Type B pancreatic cell (in vitro differentiated cells): ENCODE measurements around the gene CDKL4. TPM values are rescaled to one million over a fixed set of nuclear protein-coding genes. Genes with fewer than 3 reads are reported as not detected.
A peak's percentile ranks its signal among the peaks of the same experiment; 100 is the strongest.

ENCODE experiments used
- DNase-seq: peaks from one replicate; pipeline ENCODE4 v3.0.0; 2021; ENCODE audit warnings: mixed read lengths; ENCODE audit not compliant: unreplicated experiment; ENCODE audit errors: extremely low spot score
- H3K27ac Mint-ChIP-seq: 2 replicates; pipeline ENCODE4 v1.8.0; 2021; ENCODE audit warnings: mild to moderate bottlenecking, mixed read lengths
- H3K27me3 Mint-ChIP-seq: 2 replicates; pipeline ENCODE4 v1.8.0; 2021; ENCODE audit warnings: mixed read lengths
- H3K36me3 Mint-ChIP-seq: 2 replicates; pipeline ENCODE4 v1.8.0; 2021; ENCODE audit warnings: mixed read lengths
- H3K4me1 Mint-ChIP-seq: one replicate; pipeline ENCODE4 v1.8.0; 2021; ENCODE audit warnings: mixed read lengths; ENCODE audit not compliant: unreplicated experiment
- H3K4me3 Mint-ChIP-seq: 2 replicates; pipeline ENCODE4 v1.8.0; 2021; ENCODE audit warnings: mild to moderate bottlenecking, mixed read lengths
- H3K9me3 Mint-ChIP-seq: 2 replicates; pipeline ENCODE4 v1.8.0; 2021; ENCODE audit warnings: mixed read lengths
- CTCF ChIP-seq: fragments of 200-600 bp; sonication (generic); conservative IDR thresholded peaks from 2 replicates; pipeline ENCODE4 v1.5.0; 2021; ENCODE audit warnings: antibody characterized with exemption, mild to moderate bottlenecking
- total RNA-seq: library from RNA; stranded (reverse); gene quantifications from 2 replicates; pipeline ENCODE4 v1.2.1, GENCODE V29; 2021; ENCODE audit warnings: low replicate concordance

The CDKL4 gene
- total RNA-seq, 1 donor from 2014 or later: 1.8 TPM

- Mint-ChIP-seq H3K9me3 (no peaks in the 10 kb centered on the region), H3K36me3 (no peaks in the 10 kb centered on the region), H3K27ac (no peak overlapping the region), H3K4me1 (no peaks in the 10 kb centered on the region), H3K4me3 (no peak overlapping the region), H3K27me3 (no peaks in the 10 kb centered on the region)
- no peak for DNase-seq
- TF ChIP-seq CTCF: no peak
Observed at GRCh38 chr2:39221459-39221858, 22.3 kb downstream of the CDKL4 start.

GRCh38 chr2:39220136-39220535 lies 23.6 kb downstream of the CDKL4 start:
- TF ChIP-seq CTCF: no peak
- H3K27ac Mint-ChIP-seq: no peak overlapping the region

GRCh38 chr2:39218391-39218790 lies 25.4 kb downstream of the CDKL4 start:
- no peak for DNase-seq
- Mint-ChIP-seq H3K27me3 (no peaks in the 10 kb centered on the region), H3K4me1 (no peaks in the 10 kb centered on the region), H3K9me3 (no peaks in the 10 kb centered on the region), H3K36me3 (no peaks in the 10 kb centered on the region), H3K27ac (no peak overlapping the region), H3K4me3 (no peak overlapping the region)
- no peak for TF ChIP-seq CTCF

More at GRCh38 chr2:39220136-39220535, 23.6 kb downstream of the CDKL4 start:
- Mint-ChIP-seq H3K4me3 (no peak overlapping the region), H3K4me1 (no peaks in the 10 kb centered on the region), H3K27me3 (no peaks in the 10 kb centered on the region), H3K9me3 (no peaks in the 10 kb centered on the region), H3K36me3 (no peaks in the 10 kb centered on the region)
- DNase-seq: no peak

GRCh38 chr2:39217192-39217550 lies 26.6 kb downstream of the CDKL4 start:
- Mint-ChIP-seq H3K4me1 (no peaks in the 10 kb centered on the region), H3K9me3 (no peaks in the 10 kb centered on the region), H3K27me3 (no peaks in the 10 kb centered on the region), H3K27ac (peak overlapping the region; percentile 47), H3K4me3 (no peak overlapping the region), H3K36me3 (no peaks in the 10 kb centered on the region)
- TF ChIP-seq CTCF: no peak
- no peak for DNase-seq

- H3K9me3 Mint-ChIP-seq: no peaks in the 10 kb centered on the region
Observed at GRCh38 chr2:39216346-39217191, 27.2 kb downstream of the CDKL4 start.

More at GRCh38 chr2:39216346-39217191, 27.2 kb downstream of the CDKL4 start:
- TF ChIP-seq CTCF: no peak
- Mint-ChIP-seq H3K4me3 (no peak overlapping the region), H3K27ac (peak overlapping the region; percentile 47), H3K4me1 (no peaks in the 10 kb centered on the region), H3K36me3 (no peaks in the 10 kb centered on the region), H3K27me3 (no peaks in the 10 kb centered on the region)
- DNase-seq: no peak
